Central memory CD8-positive, alpha-beta T cell (primary cell): ENCODE measurements around the gene RADIL.
"Not testable (repeated sequence)": the region's sequence is repeated elsewhere in the genome, so short reads cannot be mapped to it uniquely, and the experiment has no call there.

Experiments used
- ATAC-seq: fragments of 150-1000 bp; cut with Tn5 transposase; replicated peaks from 2 replicates; pipeline ENCODE4 v1.10.0; 2022; ENCODE audit warnings: mild to moderate bottlenecking, moderate FRiP score, moderate number of reproducible peaks; ENCODE audit not compliant: poor library complexity, severe bottlenecking; ENCODE audit errors: extremely low read depth
- DNase-seq, 2 donors: peaks; one replicate each; pipeline ENCODE4 v3.0.0; 2021; ENCODE audit warnings: low spot score in 2 of 2
- H3K27ac Mint-ChIP-seq: one replicate; pipeline ENCODE4 v1.8.0; 2022; ENCODE audit warnings: low read depth, mild to moderate bottlenecking, moderate library complexity, mixed read lengths
- H3K27me3 Mint-ChIP-seq: one replicate; pipeline ENCODE4 v1.8.0; 2022; ENCODE audit warnings: mixed read lengths
- H3K36me3 Mint-ChIP-seq: one replicate; pipeline ENCODE4 v1.8.0; 2022; ENCODE audit warnings: mild to moderate bottlenecking, moderate library complexity, mixed read lengths; ENCODE audit not compliant: insufficient read depth
- H3K4me1 Mint-ChIP-seq: one replicate; pipeline ENCODE4 v1.8.0; 2022; ENCODE audit warnings: mixed read lengths
- H3K4me3 Mint-ChIP-seq: one replicate; pipeline ENCODE4 v1.8.0; 2022; ENCODE audit warnings: mild to moderate bottlenecking, moderate library complexity, mixed read lengths
- H3K9me3 Mint-ChIP-seq: one replicate; pipeline ENCODE4 v1.8.0; 2022; ENCODE audit warnings: mixed read lengths

The RADIL gene

GRCh38 chr7:4893929-4894475 is 10.5 kb upstream of the RADIL start:
- H3K27me3 Mint-ChIP-seq: peaks cover 12% of the 10 kb centered on the region
- no peak overlapping the region for H3K4me3 Mint-ChIP-seq
- H3K9me3 Mint-ChIP-seq: no peaks in the 10 kb centered on the region
- H3K27ac Mint-ChIP-seq: no peak overlapping the region
- no peaks in the 10 kb centered on the region for H3K36me3 Mint-ChIP-seq
- H3K4me1 Mint-ChIP-seq: no peaks in the 10 kb centered on the region
- DNase-seq (no peak), ATAC-seq (no peak)

DNA sequence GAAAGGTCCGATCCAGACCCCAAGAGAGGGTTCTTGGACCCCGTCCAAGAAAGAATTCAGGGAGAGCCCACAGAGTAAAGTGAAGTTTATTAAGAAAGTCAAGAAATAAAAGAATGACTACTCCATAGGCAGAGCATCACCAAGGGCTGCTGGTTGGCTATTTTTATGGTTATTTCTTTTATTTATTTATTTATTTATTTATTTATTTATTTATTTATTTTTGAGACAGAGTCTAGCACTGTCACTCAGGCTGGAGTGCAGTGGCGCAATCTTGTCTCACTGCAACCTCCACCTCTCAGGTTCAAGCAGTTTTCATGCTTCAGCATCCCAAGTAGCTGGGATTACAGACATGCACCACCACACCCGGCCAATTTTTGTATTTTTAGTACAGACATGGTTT is 9.7 kb upstream of the RADIL start:
- ATAC-seq, H3K9me3 Mint-ChIP-seq, H3K4me3 Mint-ChIP-seq, DNase-seq, H3K27ac Mint-ChIP-seq, H3K4me1 Mint-ChIP-seq, H3K36me3 Mint-ChIP-seq: not testable (repeated sequence)
- peaks cover 17% of the 10 kb centered on the region for H3K27me3 Mint-ChIP-seq

- not testable (repeated sequence) for H3K27ac Mint-ChIP-seq, H3K4me3 Mint-ChIP-seq, H3K9me3 Mint-ChIP-seq, H3K36me3 Mint-ChIP-seq, H3K4me1 Mint-ChIP-seq, DNase-seq, ATAC-seq
- peaks cover 29% of the 10 kb centered on the region for H3K27me3 Mint-ChIP-seq
Observed at GRCh38 chr7:4891522-4891921, 8.0 kb upstream of the RADIL start.

- Mint-ChIP-seq H3K27ac (no peak overlapping the region), H3K27me3 (peaks cover 29% of the 10 kb centered on the region), H3K9me3 (no peaks in the 10 kb centered on the region), H3K4me1 (no peaks in the 10 kb centered on the region), H3K36me3 (peaks cover 2% of the 10 kb centered on the region), H3K4me3 (no peak overlapping the region)
- DNase-seq (no peak), ATAC-seq (no peak)
Observed at GRCh38 chr7:4889682-4890081, 6.2 kb upstream of the RADIL start.

DNA sequence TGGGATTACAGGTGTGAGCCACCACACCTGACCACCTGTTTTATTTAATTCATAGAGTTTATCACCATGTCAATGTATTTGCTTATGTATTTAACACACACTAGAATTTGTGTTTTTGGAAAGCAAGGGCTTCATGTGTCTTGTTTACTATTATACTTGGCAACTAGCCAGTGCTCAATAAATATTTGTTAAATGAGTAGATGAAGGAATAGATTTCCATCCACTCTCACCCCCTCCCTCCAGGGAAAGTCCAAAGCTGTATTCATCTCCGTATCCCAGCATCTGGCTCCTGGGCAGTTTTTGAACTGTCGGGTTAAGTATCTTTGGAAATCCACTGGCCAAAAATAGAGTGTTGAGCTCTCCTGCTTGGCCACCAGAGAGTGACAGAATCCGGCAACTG is 4.6 kb upstream of the RADIL start:
- ATAC-seq (no peak), DNase-seq (no peak)
- no peak overlapping the region for H3K4me3 Mint-ChIP-seq
- H3K4me1 Mint-ChIP-seq: no peaks in the 10 kb centered on the region
- H3K36me3 Mint-ChIP-seq: peaks cover 3% of the 10 kb centered on the region
- H3K27ac Mint-ChIP-seq: no peak overlapping the region
- H3K9me3 Mint-ChIP-seq: no peaks in the 10 kb centered on the region
- peaks cover 29% of the 10 kb centered on the region for H3K27me3 Mint-ChIP-seq

DNA sequence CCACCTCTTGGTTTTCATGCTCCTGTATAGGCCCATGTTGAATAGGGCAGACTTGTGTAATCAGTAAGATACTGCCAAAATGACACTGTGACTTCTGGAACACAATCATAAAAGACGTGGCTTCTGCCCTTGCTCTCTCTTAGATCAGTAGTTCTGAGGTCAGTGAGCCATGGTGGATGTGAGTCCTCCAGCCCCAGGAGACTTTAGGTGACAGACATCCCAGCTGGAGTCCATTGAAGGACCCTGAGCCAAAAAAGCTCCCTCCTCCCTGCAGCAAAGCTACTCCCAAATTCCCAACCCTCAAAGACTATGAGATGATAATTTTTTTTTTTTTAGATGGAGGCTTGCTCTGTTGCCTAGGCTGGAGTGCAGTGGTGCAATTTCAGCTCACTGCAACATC is 3.2 kb upstream of the RADIL start:
- Mint-ChIP-seq H3K4me1 (peaks cover 10% of the 10 kb centered on the region), H3K4me3 (no peak overlapping the region), H3K36me3 (peaks cover 3% of the 10 kb centered on the region), H3K27ac (no peak overlapping the region), H3K9me3 (no peaks in the 10 kb centered on the region), H3K27me3 (peaks cover 40% of the 10 kb centered on the region)
- DNase-seq (no peak), ATAC-seq (no peak)

GRCh38 chr7:4885317-4885807 is 1.8 kb upstream of the RADIL start:
- Mint-ChIP-seq H3K4me1 (peaks cover 10% of the 10 kb centered on the region), H3K4me3 (no peak overlapping the region), H3K27me3 (peaks cover 46% of the 10 kb centered on the region), H3K36me3 (peaks cover 3% of the 10 kb centered on the region), H3K27ac (no peak overlapping the region), H3K9me3 (no peaks in the 10 kb centered on the region)
- ATAC-seq: no peak
- no peak for DNase-seq

GRCh38 chr7:4884164-4884563 is 648 bp upstream of the RADIL start:
- Mint-ChIP-seq H3K27ac (no peak overlapping the region), H3K27me3 (peaks cover 38% of the 10 kb centered on the region), H3K4me1 (peaks cover 10% of the 10 kb centered on the region), H3K9me3 (no peaks in the 10 kb centered on the region), H3K36me3 (peaks cover 3% of the 10 kb centered on the region), H3K4me3 (peak overlapping the region; percentile 25)
- DNase-seq (no peak), ATAC-seq (no peak)

DNA sequence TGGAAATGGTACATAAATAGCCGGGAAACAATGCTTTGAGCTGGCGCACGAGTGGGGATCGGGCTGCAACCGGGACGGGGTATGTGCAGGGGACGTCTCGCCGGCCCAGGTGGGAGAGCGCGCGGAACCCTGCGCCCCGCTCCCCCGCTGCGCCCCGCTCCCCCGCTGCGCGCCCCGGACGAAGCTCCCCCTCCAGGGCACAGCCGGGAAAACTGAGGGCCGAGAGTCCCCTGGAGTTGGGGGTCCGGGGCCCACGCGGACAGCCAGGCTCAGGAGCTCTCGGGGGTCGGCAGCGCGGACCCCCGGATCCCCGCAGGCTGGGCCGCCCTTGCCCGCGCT is 514 bp downstream of the RADIL start:
- Mint-ChIP-seq H3K27ac (no peak overlapping the region), H3K4me1 (peaks cover 10% of the 10 kb centered on the region), H3K36me3 (peaks cover 3% of the 10 kb centered on the region), H3K4me3 (peak overlapping the region; percentile 57), H3K27me3 (peaks cover 36% of the 10 kb centered on the region), H3K9me3 (no peaks in the 10 kb centered on the region)
- DNase-seq (no peak), ATAC-seq (no peak)

GRCh38 chr7:4882169-4883032 is 1.1 kb downstream of the RADIL start:
- no peaks in the 10 kb centered on the region for H3K9me3 Mint-ChIP-seq
- no peak for ATAC-seq
- peaks cover 36% of the 10 kb centered on the region for H3K27me3 Mint-ChIP-seq
- peaks cover 10% of the 10 kb centered on the region for H3K4me1 Mint-ChIP-seq
- no peak overlapping the region for H3K27ac Mint-ChIP-seq
- H3K36me3 Mint-ChIP-seq: peaks cover 3% of the 10 kb centered on the region
- peak overlapping the region; percentile 57 for H3K4me3 Mint-ChIP-seq
- DNase-seq: no peak

DNA sequence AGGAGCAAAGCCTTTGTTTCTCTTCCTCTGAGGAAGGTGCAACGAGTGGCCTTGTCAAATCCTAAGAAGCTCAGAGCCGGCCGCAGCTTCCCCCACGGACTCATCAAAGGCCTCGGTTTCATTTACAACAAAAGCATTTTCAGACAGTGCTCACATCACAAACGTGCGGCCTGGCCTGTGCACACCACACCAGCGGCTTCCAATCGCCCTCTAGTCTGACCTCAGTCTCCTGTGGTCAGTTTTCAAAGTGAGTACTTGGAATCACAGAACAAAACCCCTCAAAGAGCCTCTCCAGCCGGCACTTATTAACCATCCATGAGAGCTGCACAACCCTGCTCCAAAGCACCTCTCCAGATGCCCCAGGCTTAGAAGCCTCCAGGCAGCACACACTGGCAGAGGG is 3.3 kb downstream of the RADIL start:
- no peak overlapping the region for H3K4me3 Mint-ChIP-seq
- peaks cover 3% of the 10 kb centered on the region for H3K36me3 Mint-ChIP-seq
- H3K9me3 Mint-ChIP-seq: no peaks in the 10 kb centered on the region
- DNase-seq (no peak), ATAC-seq (no peak)
- peaks cover 10% of the 10 kb centered on the region for H3K4me1 Mint-ChIP-seq
- peaks cover 30% of the 10 kb centered on the region for H3K27me3 Mint-ChIP-seq
- H3K27ac Mint-ChIP-seq: no peak overlapping the region

GRCh38 chr7:4879396-4880081 is 4.0 kb downstream of the RADIL start:
- ATAC-seq (no peak), DNase-seq (no peak)
- Mint-ChIP-seq H3K36me3 (peaks cover under 1% of the 10 kb centered on the region), H3K9me3 (no peaks in the 10 kb centered on the region), H3K27me3 (peaks cover 30% of the 10 kb centered on the region), H3K4me1 (peaks cover 10% of the 10 kb centered on the region), H3K4me3 (no peak overlapping the region), H3K27ac (no peak overlapping the region)
